NCI-H2029 (cell line): ENCODE results near the gene GABRG3.

Source experiments
- DNase-seq: peaks from one replicate; lab custom pipeline; 2025; lab: John Stamatoyannopoulos, UW

The GABRG3 gene

GRCh38 chr15:27111323-27111722 is 140.3 kb downstream of the GABRG3 start:
- DNase-seq: no peak

GRCh38 chr15:27114473-27114872 is 143.5 kb downstream of the GABRG3 start:
- no peak for DNase-seq

DNA sequence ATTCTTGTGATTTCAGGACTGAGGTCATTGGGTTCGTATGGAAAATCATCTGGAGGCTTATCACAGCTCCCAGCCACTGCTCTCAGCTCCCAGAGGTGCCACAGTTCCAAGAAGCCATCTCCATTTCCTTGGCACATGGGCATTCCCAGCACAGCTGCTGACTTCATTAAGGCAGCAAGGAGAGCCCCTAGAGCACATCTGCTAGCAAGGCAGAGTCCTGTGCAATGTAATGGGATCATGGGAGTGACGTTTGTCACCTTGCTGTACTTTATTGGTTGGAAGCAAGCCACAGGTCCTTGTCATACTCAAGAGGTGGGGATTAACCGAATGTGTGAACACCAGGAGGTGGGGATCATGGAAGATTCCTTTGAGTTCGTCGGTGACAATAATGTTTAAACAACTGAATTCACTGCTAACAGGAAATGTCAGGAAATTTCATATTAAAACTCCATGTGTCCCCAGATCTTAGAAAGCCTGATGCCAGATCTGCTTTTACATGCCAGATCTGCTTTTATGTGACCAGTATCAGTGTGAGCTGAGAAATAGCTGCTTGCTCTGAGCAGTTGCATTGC is 148.8 kb downstream of the GABRG3 start:
- DNase-seq: no peak

DNA sequence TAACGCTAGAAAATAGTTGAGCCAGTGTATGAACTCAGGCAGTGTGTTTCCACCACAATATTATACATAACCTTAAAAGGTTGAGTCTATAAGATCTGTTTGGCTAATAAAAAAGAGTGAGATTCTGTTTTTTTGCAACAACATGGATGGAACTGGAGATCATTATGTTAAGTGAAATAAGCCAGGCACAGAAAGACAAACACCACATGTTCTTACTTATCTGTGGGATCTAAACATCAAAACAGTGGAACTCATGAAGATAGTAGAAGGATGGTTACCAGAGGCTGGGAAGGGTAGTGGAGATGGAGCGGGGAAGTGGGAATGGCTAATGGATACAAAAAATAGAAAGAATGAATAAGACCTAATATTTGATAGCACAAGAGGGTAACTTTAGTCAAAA is 150.7 kb downstream of the GABRG3 start:
- DNase-seq: no peak

- DNase-seq: no peak
These were observed 152.3 kb downstream of the GABRG3 start for GRCh38 chr15:27123291-27123690.

GRCh38 chr15:27123808-27124207 is 152.8 kb downstream of the GABRG3 start:
- no peak for DNase-seq

- DNase-seq: no peak
These were observed 153.4 kb downstream of the GABRG3 start for GRCh38 chr15:27124287-27124871.

DNA sequence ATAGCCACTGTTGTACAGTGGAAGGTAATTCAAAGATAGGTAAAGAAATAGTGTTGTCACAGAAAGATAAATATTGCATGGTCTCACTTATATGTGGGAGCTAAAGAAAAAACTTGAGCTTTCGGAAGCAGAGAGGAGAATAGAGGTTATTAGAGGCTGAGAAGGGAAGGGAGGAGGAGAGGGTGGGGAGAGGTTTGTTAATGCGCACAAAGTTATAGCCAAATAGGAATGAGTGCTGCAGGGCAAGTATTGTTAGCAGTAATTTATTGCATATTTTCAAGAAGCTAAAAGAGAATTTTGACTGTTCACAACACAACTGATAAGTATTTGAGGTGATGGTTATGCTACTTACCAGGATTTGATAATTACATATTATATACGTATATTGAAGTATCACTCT is 154.2 kb downstream of the GABRG3 start:
- no peak for DNase-seq

- DNase-seq: no peak
These were observed 155.5 kb downstream of the GABRG3 start for GRCh38 chr15:27126449-27126848.

DNA sequence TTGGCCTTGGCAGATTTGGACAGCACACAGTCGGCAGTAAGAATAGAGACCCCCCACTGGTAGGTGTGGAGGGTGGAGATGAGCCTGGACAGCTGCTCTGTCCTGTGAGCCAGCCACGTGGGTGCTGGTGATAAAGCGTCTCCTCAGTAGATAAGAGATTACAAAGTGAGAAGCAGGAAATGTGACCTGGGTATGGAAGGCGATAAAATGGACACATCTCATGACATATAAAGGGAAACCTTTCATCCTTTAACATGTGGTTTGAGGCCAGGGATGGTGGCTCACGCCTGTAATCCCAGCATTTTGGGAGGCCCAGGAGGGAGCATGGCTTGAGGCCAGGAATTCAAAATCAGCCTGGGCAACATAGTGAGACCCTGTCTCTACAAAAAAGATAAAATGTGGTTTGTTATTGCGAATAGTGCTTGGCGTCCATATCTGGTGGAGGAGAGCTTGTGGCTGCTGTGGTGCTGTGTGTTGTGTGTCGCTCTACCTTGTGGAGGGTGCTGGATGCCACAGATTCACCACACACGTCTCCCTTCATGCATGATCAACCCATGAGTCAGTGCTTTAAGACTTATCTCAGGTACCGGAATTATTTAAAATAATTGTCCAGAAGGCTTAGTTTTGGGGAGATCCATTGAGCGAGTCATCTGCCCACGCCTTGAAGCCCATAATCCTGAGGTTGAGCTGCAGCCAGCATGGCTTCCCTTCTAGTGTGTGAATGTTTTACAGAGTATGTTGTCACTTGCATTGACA is 157.0 kb downstream of the GABRG3 start:
- DNase-seq: no peak

DNA sequence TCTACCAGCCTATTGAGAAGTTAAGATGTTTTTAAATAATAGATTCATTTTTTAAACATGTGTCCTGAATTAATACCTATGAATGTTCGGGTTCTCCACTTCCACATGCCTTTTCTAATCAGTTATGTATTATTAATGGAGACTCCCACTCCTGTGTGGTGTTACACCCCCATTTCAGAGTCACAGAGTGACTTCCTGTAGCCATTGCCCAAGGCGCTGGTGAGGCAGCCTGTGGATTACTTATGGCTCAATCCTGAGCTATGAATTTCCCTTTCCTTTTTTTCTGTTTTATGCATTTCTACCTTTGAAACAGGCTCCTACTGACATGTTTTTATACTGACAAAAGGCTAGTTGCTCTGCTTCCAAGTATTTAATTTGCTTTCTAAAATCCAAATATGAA is 162.3 kb downstream of the GABRG3 start:
- DNase-seq: no peak

- no peak for DNase-seq
These were observed 163.5 kb downstream of the GABRG3 start for GRCh38 chr15:27134481-27134880.

DNA sequence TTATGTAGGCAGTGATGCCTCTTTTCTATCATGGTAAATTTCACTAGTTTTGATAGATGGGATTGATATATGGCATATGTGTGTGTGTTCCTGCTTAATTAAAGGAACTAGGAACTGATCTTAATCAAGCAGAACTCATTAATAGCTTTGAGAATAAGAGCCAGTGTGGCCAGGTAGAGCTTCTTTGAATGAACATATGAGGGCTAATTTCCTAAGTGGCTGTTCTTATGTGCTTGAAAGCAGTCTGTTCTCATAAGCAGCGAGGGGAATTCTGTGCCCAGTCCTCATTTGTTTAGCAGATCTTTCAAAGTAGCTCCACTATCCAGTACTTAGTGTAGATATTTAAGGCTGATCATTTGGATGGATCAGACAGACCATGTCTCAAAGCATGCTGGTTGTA is 164.2 kb downstream of the GABRG3 start:
- no peak for DNase-seq

DNA sequence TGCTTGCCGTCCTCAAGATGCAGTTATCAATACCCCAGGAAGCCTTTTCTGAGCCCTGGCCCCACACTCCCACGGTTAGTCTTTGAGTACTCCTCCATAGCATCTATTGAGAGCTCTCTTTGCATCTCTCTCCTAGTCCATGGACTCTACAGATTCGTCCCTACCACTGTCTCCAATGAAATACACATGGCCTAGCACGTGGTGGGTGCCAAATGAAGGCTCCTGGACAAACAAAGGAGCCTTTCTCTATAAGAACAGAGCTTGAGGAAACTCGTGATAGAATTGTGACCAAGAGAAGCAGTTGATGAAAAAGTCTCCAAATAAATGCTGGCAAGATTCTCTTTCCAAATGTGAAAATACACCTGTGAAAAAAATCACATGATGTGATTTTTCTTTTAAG is 166.1 kb downstream of the GABRG3 start:
- DNase-seq: no peak

DNA sequence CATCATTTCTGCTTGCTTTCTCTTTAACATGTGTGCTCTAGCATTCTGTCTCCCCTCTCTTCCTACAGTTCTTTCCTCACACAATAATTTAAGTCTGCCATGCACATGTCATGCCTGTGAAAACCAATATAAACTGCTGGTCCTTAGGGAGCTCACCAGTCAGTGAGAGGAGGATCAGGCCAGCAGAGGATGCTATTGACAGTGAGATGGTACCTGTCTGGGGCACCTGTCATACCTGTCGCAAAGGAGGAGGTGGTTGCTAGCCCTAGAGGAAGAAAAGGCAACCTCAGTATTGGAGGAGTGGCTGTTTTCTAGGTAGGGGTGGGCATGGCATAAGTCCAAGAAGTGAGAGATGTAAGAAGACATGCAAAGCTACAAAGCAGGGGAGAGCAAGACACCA is 194.6 kb downstream of the GABRG3 start:
- no peak for DNase-seq

DNA sequence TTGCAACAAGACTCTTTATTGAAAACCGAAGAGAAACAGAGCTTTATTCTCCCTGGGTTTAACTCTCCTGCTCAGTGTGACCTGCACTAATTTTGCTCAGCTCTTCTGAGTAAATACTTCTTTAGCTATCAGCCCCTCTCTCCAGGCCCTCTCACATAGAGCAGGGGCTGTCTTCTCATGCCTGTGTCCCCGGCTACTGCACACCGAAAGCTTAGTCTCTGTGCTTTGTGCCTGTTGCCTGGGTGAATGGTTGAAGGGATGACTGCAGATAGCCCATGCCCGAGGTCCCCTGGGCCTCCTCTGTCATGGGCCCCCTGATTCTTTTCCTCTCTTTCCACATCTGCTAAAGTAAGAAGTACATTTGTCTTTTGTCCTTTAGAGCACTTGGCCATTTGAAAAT is 195.9 kb downstream of the GABRG3 start:
- DNase-seq: no peak

- DNase-seq: no peak
These were observed 196.8 kb downstream of the GABRG3 start for GRCh38 chr15:27167738-27168137.

DNA sequence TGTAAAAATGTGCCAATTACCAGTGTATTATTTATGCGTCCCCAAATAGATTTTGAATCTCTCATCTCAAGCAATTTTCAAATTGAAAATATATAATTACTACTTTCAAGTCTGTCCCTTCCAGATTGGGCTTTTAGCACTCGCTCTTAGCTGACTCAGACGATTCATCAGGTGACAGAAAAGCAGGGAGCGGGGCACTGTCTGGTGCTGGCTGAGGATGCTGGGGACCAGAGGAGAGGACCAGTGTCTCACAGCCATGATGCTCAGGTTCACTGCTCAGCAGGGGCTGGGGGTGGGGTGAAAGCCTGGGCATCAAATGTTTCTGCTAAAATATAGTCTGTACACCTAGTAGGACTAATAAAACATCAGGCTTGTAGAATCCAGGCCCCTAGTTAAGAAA is 199.9 kb downstream of the GABRG3 start:
- DNase-seq: no peak

GRCh38 chr15:27172821-27173220 is 201.8 kb downstream of the GABRG3 start:
- no peak for DNase-seq

DNA sequence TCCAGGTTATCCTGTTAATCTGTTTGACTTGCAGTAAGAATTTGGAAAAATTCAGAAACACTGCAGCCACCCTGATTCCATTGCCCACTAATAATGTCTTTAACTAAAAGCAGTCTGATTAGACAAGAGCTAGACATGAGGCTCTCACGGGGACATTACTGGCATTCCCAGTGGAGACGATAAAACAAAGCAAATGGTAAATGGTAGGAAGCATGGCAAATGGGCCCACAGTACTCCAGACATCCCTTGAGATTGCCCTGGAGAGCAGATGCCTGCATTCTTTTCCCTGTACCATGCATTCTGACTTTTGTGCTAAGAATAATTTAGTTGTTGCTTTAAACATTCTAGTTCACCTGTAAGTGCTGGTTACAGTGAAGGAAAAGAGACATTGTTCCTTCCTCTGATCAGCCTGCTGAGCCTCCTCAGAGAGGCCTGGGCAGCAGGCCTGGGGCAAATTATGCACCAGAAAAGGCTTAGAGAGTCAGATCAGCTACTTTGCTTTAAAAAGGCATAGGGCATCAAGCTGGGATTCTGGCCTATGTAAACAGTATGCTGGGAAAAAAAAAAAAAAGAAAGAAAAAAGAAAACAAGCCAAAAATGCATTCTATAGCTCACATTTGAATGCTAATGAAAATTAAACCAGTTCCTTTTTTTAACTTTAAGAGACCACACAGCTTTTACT is 204.6 kb downstream of the GABRG3 start:
- no peak for DNase-seq

GRCh38 chr15:27176785-27177406 is 205.9 kb downstream of the GABRG3 start:
- DNase-seq: no peak

GRCh38 chr15:27179789-27180188 is 208.8 kb downstream of the GABRG3 start:
- peak; percentile 3 for DNase-seq
